BJ (cell line): ENCODE results near the gene NEK8. TPM values are rescaled to one million over a fixed set of nuclear protein-coding genes. Genes with fewer than 3 reads are reported as not detected.

ENCODE experiments used
- CTCF ChIA-PET: fragments of 350-600 bp; formaldehyde crosslinking; extraction: SDS; loops from one replicate; lab custom pipeline; 2021; ENCODE audit warnings: antibody characterized with exemption, inconsistent platforms; lab: Yijun Ruan, JAX
- POLR2A ChIA-PET: fragments of 300-600 bp; sonication (Branson Sonifier 250); formaldehyde crosslinking; extraction: SDS; loops from one replicate; lab custom pipeline; 2021; ENCODE audit warnings: antibody characterized with exemption; lab: Charles Lee
- DNase-seq: peaks from one replicate; pipeline ENCODE4 v3.0.0-alpha.2; 2011; ENCODE audit warnings: low read depth
- H3K27me3 ChIP-seq: 2 replicates; pipeline ENCODE4 v1.6.0; 2011; ENCODE audit warnings: low read length; ENCODE audit not compliant: control insufficient read depth, insufficient read depth
- H3K36me3 ChIP-seq: 2 replicates; pipeline ENCODE4 v1.5.1; 2011; ENCODE audit warnings: low read length; ENCODE audit not compliant: control insufficient read depth, insufficient read depth
- H3K4me3 ChIP-seq: 2 replicates; pipeline ENCODE4 v1.5.1; 2011; ENCODE audit warnings: low read depth, mild to moderate bottlenecking, control low read depth, low read length
- polyA plus RNA-seq: library from polyadenylated mRNA; depleted of rRNA; stranded (reverse); fragments of >200 nt; gene quantifications from 2 replicates; pipeline ENCODE4 v1.2.3, GENCODE V29; 2011
- TF ChIP-seq, protein P1 (sequence below): IDR thresholded peaks from 2 replicates; pipeline ENCODE4 v1.5.1; 2011; ENCODE audit warnings: low read depth, mild to moderate bottlenecking, control low read depth, inconsistent platforms, low read length, moderate library complexity; ENCODE audit not compliant: insufficient read depth

Gene NEK8
- polyA plus RNA-seq, 1 experiment: 5.3 TPM

DNA sequence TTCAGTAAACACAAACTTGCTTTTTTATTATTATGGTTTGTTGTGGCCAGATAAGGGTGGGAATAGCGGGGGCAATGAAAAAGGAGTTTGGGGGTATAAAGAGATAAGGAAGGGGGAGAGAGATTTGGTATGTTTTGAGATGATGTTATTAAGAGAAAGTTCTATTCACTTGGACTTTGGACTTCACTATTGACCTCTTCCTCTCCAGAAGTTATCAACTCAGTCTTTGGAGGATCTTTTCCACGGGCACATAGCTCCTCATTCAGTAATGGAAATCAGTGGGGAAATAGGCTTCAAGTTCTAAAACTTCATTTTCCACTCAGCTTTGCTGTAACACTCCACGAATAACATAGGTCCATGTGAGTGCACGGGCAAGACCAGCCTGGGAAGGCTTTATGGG lies 40.1 kb upstream of the NEK8 start:
- Histone ChIP-seq H3K4me3 (no peak overlapping the region), H3K36me3 (peaks cover 53% of the 10 kb centered on the region), H3K27me3 (no peaks in the 10 kb centered on the region)
- DNase-seq: no peak
- ChIA-PET CTCF (no interaction called here), POLR2A (no interaction called here)
- TF ChIP-seq, protein P1, sequence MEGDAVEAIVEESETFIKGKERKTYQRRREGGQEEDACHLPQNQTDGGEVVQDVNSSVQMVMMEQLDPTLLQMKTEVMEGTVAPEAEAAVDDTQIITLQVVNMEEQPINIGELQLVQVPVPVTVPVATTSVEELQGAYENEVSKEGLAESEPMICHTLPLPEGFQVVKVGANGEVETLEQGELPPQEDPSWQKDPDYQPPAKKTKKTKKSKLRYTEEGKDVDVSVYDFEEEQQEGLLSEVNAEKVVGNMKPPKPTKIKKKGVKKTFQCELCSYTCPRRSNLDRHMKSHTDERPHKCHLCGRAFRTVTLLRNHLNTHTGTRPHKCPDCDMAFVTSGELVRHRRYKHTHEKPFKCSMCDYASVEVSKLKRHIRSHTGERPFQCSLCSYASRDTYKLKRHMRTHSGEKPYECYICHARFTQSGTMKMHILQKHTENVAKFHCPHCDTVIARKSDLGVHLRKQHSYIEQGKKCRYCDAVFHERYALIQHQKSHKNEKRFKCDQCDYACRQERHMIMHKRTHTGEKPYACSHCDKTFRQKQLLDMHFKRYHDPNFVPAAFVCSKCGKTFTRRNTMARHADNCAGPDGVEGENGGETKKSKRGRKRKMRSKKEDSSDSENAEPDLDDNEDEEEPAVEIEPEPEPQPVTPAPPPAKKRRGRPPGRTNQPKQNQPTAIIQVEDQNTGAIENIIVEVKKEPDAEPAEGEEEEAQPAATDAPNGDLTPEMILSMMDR: no peak

DNA sequence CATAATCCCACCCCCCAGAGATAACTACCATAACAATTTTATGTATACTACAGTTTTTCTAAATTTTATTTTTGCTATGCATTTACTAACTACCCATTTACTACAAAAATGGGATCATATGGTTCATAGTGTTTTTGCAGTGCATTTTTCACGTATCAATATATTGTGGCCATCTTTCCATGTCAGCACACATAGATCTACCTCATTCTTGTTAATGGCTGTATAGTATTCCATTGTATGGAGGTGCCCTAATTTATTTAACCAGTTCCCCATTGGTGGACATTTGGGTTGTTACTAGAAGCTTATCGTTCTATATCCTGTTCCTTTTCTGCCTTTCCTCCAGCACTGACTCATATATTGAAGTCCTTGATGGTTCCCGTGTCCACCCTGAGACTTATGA lies 39.6 kb upstream of the NEK8 start:
- no peak for DNase-seq
- peaks cover 58% of the 10 kb centered on the region for H3K36me3 ChIP-seq
- ChIA-PET POLR2A (no interaction called here), CTCF (no interaction called here)
- H3K27me3 ChIP-seq: no peaks in the 10 kb centered on the region
- no peak overlapping the region for H3K4me3 ChIP-seq
- TF ChIP-seq, protein P1: no peak

DNA sequence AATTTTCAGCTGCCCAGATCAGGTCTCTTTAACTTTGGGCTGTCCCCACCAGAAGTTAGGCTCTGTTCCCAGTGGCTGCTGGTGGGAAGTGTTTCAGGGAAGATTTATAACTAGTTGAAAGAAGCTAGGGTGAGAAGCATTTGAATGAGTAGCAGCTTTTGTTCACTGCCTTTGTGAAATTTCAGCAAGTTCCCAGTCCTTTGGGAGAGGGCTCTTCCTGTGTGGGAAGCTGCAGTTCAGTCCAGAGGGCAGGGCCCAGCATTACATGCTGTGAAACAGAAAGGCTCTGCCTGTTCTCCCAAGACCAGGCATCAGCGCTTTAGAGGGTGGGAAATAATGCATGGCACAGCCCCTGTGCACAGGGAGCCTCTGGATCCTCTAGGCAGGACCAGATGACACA lies 34.7 kb upstream of the NEK8 start:
- POLR2A ChIA-PET: no interaction called here
- peaks cover 55% of the 10 kb centered on the region for H3K36me3 ChIP-seq

DNA sequence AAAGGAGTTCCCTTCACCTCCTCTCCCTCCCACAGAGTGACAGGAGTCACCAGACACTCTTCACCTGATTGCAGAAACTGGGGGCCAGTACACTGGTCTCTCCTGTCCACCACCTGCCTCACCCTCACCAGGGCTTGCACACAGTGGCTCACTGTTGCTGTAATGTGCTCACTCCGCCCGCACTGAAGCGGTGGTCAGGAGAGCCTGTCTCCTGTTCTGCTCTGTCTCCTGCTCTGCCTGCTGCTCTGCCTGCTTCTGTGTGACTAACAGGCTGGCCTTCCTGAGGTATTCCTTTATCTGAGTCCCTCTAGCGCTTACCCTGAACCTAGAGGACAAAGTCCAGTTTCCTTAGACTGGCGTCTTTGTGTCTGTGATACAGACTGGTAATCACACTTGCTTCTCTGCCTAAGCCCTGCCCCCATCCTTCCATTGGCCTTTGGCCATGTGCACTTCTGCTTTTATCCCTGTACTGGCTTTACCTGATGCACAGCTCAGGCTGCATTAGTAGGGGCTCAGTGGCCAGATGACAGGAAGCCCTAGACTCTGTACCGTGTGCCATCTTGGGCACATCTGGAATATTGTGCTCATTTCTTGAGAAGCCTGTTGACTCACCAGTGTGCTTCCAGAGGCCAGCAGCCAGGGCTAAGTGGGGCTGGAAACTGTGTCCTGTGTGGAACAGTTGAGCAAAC lies 30.2 kb upstream of the NEK8 start:
- CTCF ChIA-PET: no interaction called here
- Histone ChIP-seq H3K27me3 (no peaks in the 10 kb centered on the region), H3K4me3 (no peak overlapping the region), H3K36me3 (peaks cover 66% of the 10 kb centered on the region)
- DNase-seq: no peak
- TF ChIP-seq, protein P1: no peak
- POLR2A ChIA-PET: no interaction called here

More for the DNA sequence above, 34.7 kb upstream of the NEK8 start:
- DNase-seq: no peak
- TF ChIP-seq, protein P1: no peak
- no peaks in the 10 kb centered on the region for H3K27me3 ChIP-seq
- H3K4me3 ChIP-seq: no peak overlapping the region
- CTCF ChIA-PET: interaction anchor here (1.3 kb wide), 1 partner anchor 16 kb away, joined by 4 read pairs; no protein-coding TSS in a partner anchor

DNA sequence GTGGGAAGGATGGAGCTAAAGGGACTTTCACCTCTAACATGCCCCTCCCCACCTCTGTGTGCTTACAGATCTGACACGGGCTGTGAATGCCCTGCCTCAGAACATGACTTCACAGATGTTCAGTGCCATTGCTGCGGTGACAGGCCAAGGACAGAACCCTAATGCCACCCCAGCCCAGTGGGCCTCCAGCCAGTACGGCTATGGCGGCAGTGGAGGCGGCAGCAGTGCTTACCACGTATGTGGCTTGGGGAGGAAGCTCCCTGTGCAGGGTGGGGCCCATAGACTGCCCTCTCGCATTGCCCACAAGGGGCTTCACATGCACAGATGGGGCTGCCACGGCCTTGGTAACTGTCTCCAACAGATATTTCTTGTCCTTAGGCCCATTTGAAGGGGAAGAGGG lies 28.3 kb upstream of the NEK8 start:
- no peak for DNase-seq
- Histone ChIP-seq H3K27me3 (no peaks in the 10 kb centered on the region), H3K4me3 (no peak overlapping the region), H3K36me3 (peaks cover 58% of the 10 kb centered on the region)
- TF ChIP-seq, protein P1: no peak
- ChIA-PET CTCF (interaction anchor here (0.8 kb wide), 1 partner anchor 25 kb away, joined by 3 read pairs; no protein-coding TSS in a partner anchor), POLR2A (no interaction called here)
